Measurements from ENCODE around the gene SSRP1.

DNA sequence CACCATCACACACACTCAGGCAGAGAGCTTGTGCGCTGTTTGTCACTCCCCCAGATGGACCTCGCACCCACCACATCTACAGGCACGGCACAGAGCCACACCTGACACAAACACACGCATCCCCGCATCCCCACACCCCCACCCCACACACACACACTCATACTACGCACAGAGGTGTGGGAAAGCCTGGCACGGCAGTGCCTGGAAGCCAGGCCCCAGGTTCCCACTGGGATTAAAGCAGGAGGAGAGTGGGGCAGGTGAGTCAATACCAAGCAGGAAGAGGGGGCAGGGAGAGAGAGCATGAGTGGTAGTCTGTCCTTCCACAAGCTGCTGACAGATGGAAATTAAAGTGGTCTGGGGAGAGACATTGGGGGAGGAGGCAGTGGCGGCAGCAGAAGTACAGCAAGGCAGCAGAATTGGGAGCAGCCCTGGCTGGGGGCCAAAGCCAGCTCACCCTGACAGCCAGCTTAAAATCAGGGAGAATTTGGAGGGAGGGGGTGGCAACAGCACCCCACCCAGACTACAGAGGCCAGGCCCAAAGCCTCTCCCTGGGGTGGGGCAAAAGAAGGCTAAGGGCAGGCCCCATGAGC lies 31.6 kb downstream of the SSRP1 start:
- TF ChIP-seq, protein P1, sequence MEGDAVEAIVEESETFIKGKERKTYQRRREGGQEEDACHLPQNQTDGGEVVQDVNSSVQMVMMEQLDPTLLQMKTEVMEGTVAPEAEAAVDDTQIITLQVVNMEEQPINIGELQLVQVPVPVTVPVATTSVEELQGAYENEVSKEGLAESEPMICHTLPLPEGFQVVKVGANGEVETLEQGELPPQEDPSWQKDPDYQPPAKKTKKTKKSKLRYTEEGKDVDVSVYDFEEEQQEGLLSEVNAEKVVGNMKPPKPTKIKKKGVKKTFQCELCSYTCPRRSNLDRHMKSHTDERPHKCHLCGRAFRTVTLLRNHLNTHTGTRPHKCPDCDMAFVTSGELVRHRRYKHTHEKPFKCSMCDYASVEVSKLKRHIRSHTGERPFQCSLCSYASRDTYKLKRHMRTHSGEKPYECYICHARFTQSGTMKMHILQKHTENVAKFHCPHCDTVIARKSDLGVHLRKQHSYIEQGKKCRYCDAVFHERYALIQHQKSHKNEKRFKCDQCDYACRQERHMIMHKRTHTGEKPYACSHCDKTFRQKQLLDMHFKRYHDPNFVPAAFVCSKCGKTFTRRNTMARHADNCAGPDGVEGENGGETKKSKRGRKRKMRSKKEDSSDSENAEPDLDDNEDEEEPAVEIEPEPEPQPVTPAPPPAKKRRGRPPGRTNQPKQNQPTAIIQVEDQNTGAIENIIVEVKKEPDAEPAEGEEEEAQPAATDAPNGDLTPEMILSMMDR (IDR thresholded peaks at IDR 0.05), result no peak
- no peak for TF ChIP-seq POLR2A (IDR thresholded peaks at IDR 0.05)

Measured in tibial nerve (tissue), 3 donors.